GM13977 (cell line): ENCODE measurements around the gene FMNL2.
A peak's percentile ranks its signal among the peaks of the same experiment; 100 is the strongest.

ENCODE experiments used
- DNase-seq: peaks from one replicate; pipeline ENCODE4 v3.0.0; 2012; ENCODE audit warnings: low spot score
- CTCF ChIP-seq: IDR thresholded peaks from 2 replicates; pipeline ENCODE4 v1.5.1; 2012; ENCODE audit warnings: mild to moderate bottlenecking, control low read depth; ENCODE audit not compliant: insufficient read depth; ENCODE audit errors: extremely low read depth, missing control alignments
- in situ Hi-C: fragments of 300-500 bp; cut with MboI; formaldehyde crosslinking; loops from one replicate; pipeline ENCODE4 v1.12.0; 2022; ENCODE audit warnings: low sequenced_read_pairs, low pct_unique_long_range_greater_than_20kb, mixed read lengths, inconsistent platforms; ENCODE audit not compliant: unreplicated experiment

Gene FMNL2

GRCh38 chr2:152462120-152462519 lies 127.1 kb downstream of the FMNL2 start:
- DNase-seq: no peak
- in situ Hi-C loops: loop anchor here (25.0 kb wide), 1 partner anchor 425 kb away; no protein-coding TSS in a partner anchor
- no peak for TF ChIP-seq CTCF

GRCh38 chr2:152462779-152463178 lies 127.8 kb downstream of the FMNL2 start:
- no peak for TF ChIP-seq CTCF

GRCh38 chr2:152464851-152465470 lies 130.0 kb downstream of the FMNL2 start:
- no peak for TF ChIP-seq CTCF
- in situ Hi-C loops: loop anchor here (25.0 kb wide), 1 partner anchor 428 kb away; no protein-coding TSS in a partner anchor
- DNase-seq: no peak

More at GRCh38 chr2:152462779-152463178, 127.8 kb downstream of the FMNL2 start:
- in situ Hi-C loops: loop anchor here (25.0 kb wide), 1 partner anchor 425 kb away; no protein-coding TSS in a partner anchor
- DNase-seq: no peak

GRCh38 chr2:152465541-152465940 lies 130.6 kb downstream of the FMNL2 start:
- no peak for DNase-seq
- in situ Hi-C loops: loop anchor here (25.0 kb wide), 1 partner anchor 428 kb away; no protein-coding TSS in a partner anchor
- TF ChIP-seq CTCF: no peak

GRCh38 chr2:152466041-152466440 lies 131.1 kb downstream of the FMNL2 start:
- in situ Hi-C loops: loop anchor here (25.0 kb wide), 1 partner anchor 429 kb away; no protein-coding TSS in a partner anchor
- DNase-seq: no peak
- no peak for TF ChIP-seq CTCF

- peak; percentile 56 for DNase-seq
- no peak for TF ChIP-seq CTCF
- in situ Hi-C loops: loop anchor here (25.0 kb wide), 1 partner anchor 430 kb away; no protein-coding TSS in a partner anchor
These were observed 132.2 kb downstream of the FMNL2 start for GRCh38 chr2:152466980-152467676.
